HG02678 (cell line): Measurements from ENCODE around the gene CALN1.
"Not testable (repeated sequence)": the region's sequence is repeated elsewhere in the genome, so short reads cannot be mapped to it uniquely, and the experiment has no call there.

Source experiments
- ATAC-seq: cut with Tn5 transposase; IDR thresholded peaks from one replicate; pipeline ENCODE4 v1.9.1; 2021; ENCODE audit warnings: mild to moderate bottlenecking, moderate library complexity; ENCODE audit not compliant: unreplicated experiment

The CALN1 gene

GRCh38 chr7:72106405-72106804 lies 305.7 kb downstream of the CALN1 start:
- no peak for ATAC-seq

GRCh38 chr7:72101444-72101843 lies 310.7 kb downstream of the CALN1 start:
- ATAC-seq = no peak

- no peak for ATAC-seq
Measured at GRCh38 chr7:72099784-72100183, 312.4 kb downstream of the CALN1 start.

- ATAC-seq = no peak
Measured at GRCh38 chr7:72098807-72099580, 313.1 kb downstream of the CALN1 start.

GRCh38 chr7:72097226-72097625 lies 314.9 kb downstream of the CALN1 start:
- no peak for ATAC-seq

GRCh38 chr7:72092769-72093168 lies 319.4 kb downstream of the CALN1 start:
- no peak for ATAC-seq

GRCh38 chr7:72087926-72088325 lies 324.2 kb downstream of the CALN1 start:
- no peak for ATAC-seq

- no peak for ATAC-seq
Measured at GRCh38 chr7:72080865-72081510, 331.1 kb downstream of the CALN1 start.

- ATAC-seq = no peak
Measured at GRCh38 chr7:72080341-72080766, 331.8 kb downstream of the CALN1 start.

- no peak for ATAC-seq
Measured at GRCh38 chr7:72078856-72079255, 333.3 kb downstream of the CALN1 start.

GRCh38 chr7:72078301-72078700 lies 333.8 kb downstream of the CALN1 start:
- no peak for ATAC-seq

GRCh38 chr7:72077786-72078185 lies 334.4 kb downstream of the CALN1 start:
- ATAC-seq = no peak

- no peak for ATAC-seq
Measured at GRCh38 chr7:72072901-72073300, 339.2 kb downstream of the CALN1 start.

- no peak for ATAC-seq
Measured at GRCh38 chr7:72069263-72069662, 342.9 kb downstream of the CALN1 start.

- not testable (repeated sequence) for ATAC-seq
Measured at GRCh38 chr7:72065764-72066163, 346.4 kb downstream of the CALN1 start.

- ATAC-seq = no peak
Measured at GRCh38 chr7:72064916-72065315, 347.2 kb downstream of the CALN1 start.

GRCh38 chr7:72063330-72063729 lies 348.8 kb downstream of the CALN1 start:
- no peak for ATAC-seq

- ATAC-seq = no peak
Measured at GRCh38 chr7:72062666-72063065, 349.5 kb downstream of the CALN1 start.

- ATAC-seq = no peak
Measured at GRCh38 chr7:72059925-72060324, 352.2 kb downstream of the CALN1 start.

GRCh38 chr7:72058579-72058978 lies 353.6 kb downstream of the CALN1 start:
- no peak for ATAC-seq

- no peak for ATAC-seq
Measured at GRCh38 chr7:72057796-72058195, 354.3 kb downstream of the CALN1 start.

- ATAC-seq = no peak
Measured at GRCh38 chr7:72057231-72057630, 354.9 kb downstream of the CALN1 start.
